ENCODE measurements around the gene KRT86. TPM values are rescaled to one million over a fixed set of nuclear protein-coding genes. Genes with fewer than 3 reads are reported as not detected.

KRT86 gene
- total and polyA plus RNA-seq, 2 of the 8 experiments (the other 6 are each of a cell fraction or from before 2014, with no cell fraction given) = 0.12 TPM; not detected in 1

- TF ChIP-seq HDAC2 (IDR thresholded peaks at IDR 0.05; ENCODE audit: borderline replicate concordance in 1 of 2, low read depth in 2 of 2, low read length in 2 of 2) = no peak
- TF ChIP-seq SP2 (IDR thresholded peaks at IDR 0.05; ENCODE audit: low read length) = no peak
Observed at GRCh38 chr12:52277486-52278245, 3.2 kb downstream of the KRT86 start (continued).
